Upper lobe of left lung (tissue), 6 donors: ENCODE data around the gene IFNA21. TPM values are rescaled to one million over a fixed set of nuclear protein-coding genes. Genes with fewer than 3 reads are reported as not detected.
A peak's percentile ranks its signal among the peaks of the same experiment; 100 is the strongest.
"Not testable (repeated sequence)": the region's sequence is repeated elsewhere in the genome, so short reads cannot be mapped to it uniquely, and the experiment has no call there.

Source experiments
- ATAC-seq, 2 donors: fragments of 200-7000 bp; cut with Tn5 transposase; one replicate each; pipeline ENCODE4 v1.9.1; 2022; ENCODE audit warnings: mild to moderate bottlenecking in 2 of 2, moderate library complexity in 2 of 2; ENCODE audit not compliant: low FRiP score in 2 of 2
- DNase-seq, 2 donors: peaks; one replicate each; pipeline ENCODE4 v3.0.0-alpha.2; 2019 to 2020
- H3K27ac ChIP-seq, 4 donors: fragments of 200-600 bp; sonication (generic); one replicate each; pipeline ENCODE4 v1.5.1; 2016 to 2019
- H3K27me3 ChIP-seq, 4 donors: fragments of 200-600 bp; sonication (generic); one replicate each; pipeline ENCODE4 v1.5.1; 2017 to 2019
- H3K36me3 ChIP-seq, 4 donors: fragments of 200-600 bp; sonication (generic); one replicate each; pipeline ENCODE4 v1.5.1; 2016 to 2019
- H3K4me1 ChIP-seq, 4 donors: fragments of 200-600 bp; sonication (generic); one replicate each; pipeline ENCODE4 v1.5.1; 2018 to 2019
- H3K4me3 ChIP-seq, 4 donors: fragments of 200-600 bp; sonication (generic); one replicate each; pipeline ENCODE4 v1.5.1; 2017 to 2019; ENCODE audit warnings: mild to moderate bottlenecking in 2 of 4, moderate library complexity in 1 of 4
- H3K9me3 ChIP-seq, 4 donors: fragments of 200-600 bp; sonication (generic); one replicate each; pipeline ENCODE4 v1.5.1; 2018 to 2019
- CTCF ChIP-seq, 6 experiments: fragments of 450-650 bp in 4 of 6; fragments of 200-600 bp in 2 of 6; sonication (generic) in 2 of 6; IDR thresholded peaks; one replicate each; pipeline ENCODE4 v1.5.1; 2016 to 2019; ENCODE audit warnings: antibody characterized with exemption in 6 of 6
- EP300 ChIP-seq, 4 donors: sonication (generic); formaldehyde crosslinking; IDR thresholded peaks; one replicate each; pipeline ENCODE4 v1.5.1; 2017; ENCODE audit warnings: antibody characterized with exemption in 4 of 4, control low read depth in 2 of 4
- POLR2A ChIP-seq, 4 donors: fragments of 450-650 bp; IDR thresholded peaks; one replicate each; pipeline ENCODE4 v1.5.1; 2016 to 2017; ENCODE audit warnings: antibody characterized with exemption in 4 of 4, mild to moderate bottlenecking in 2 of 4
- POLR2AphosphoS5 ChIP-seq, 2 donors: sonication (generic); formaldehyde crosslinking; IDR thresholded peaks; one replicate each; pipeline ENCODE4 v1.5.1; 2017; ENCODE audit warnings: antibody characterized with exemption in 2 of 2
- WGBS, 2 donors: methylation state at CpG; one replicate each; pipeline ENCODE4 v1.1.5; 2017 to 2018; 5-methylcytosine and 5-hydroxymethylcytosine counted together
- small RNA-seq, 4 donors: library from RNA; depleted of rRNA; stranded (forward); fragments of <200 nt; gene quantifications; one replicate each; pipeline ENCODE3, GENCODE V24; 2016
- total RNA-seq, 6 donors: library from RNA; depleted of rRNA in 4 of 6; stranded (reverse); fragments of >200 nt in 4 of 6; gene quantifications; one replicate each; pipeline versions ENCODE4 v1.1.0 to v1.2.1, GENCODE V29; 2016 to 2021
- donor health status: DM: no; HTN: no; CAD: no; lungs with moderate emphysema.
- donor health status: DM: no; HTN: yes; CAD: no; lungs with severe emphysema.

IFNA21 gene
- total RNA-seq, 6 donors from 2014 or later, result not detected

- no peak for ATAC-seq
- H3K9me3 ChIP-seq, result no peaks in the 10 kb centered on the region
- no peaks in the 10 kb centered on the region for H3K4me1 ChIP-seq
- H3K36me3 ChIP-seq, result no peaks in the 10 kb centered on the region
- H3K27ac ChIP-seq, result no peak overlapping the region
- DNase-seq, result no peak
- no peak overlapping the region for H3K4me3 ChIP-seq
- TF ChIP-seq CTCF (IDR thresholded peaks at IDR 0.05), result no peak
- TF ChIP-seq EP300 (IDR thresholded peaks at IDR 0.05), result no peak
- no peak for TF ChIP-seq POLR2A (IDR thresholded peaks at IDR 0.05)
- TF ChIP-seq POLR2AphosphoS5 (IDR thresholded peaks at IDR 0.05), result no peak
- H3K27me3 ChIP-seq, result no peaks in the 10 kb centered on the region
- 87 to 89% methylated on average over 3 of the region's 3 CpGs for WGBS, 2 donors
These were observed 30.7 kb downstream of the IFNA21 start for GRCh38 chr9:21135736-21136135.

- not testable (repeated sequence) for DNase-seq, H3K27ac ChIP-seq, ATAC-seq
These were observed 38.3 kb downstream of the IFNA21 start for GRCh38 chr9:21128186-21128585.

GRCh38 chr9:21121595-21122251, 44.7 kb downstream of the IFNA21 start:
- ATAC-seq, result no peak

More at GRCh38 chr9:21128186-21128585, 38.3 kb downstream of the IFNA21 start:
- H3K36me3 ChIP-seq, H3K27me3 ChIP-seq, H3K4me3 ChIP-seq, H3K9me3 ChIP-seq, H3K4me1 ChIP-seq: not testable (repeated sequence)

GRCh38 chr9:21121079-21121478, 45.4 kb downstream of the IFNA21 start:
- Histone ChIP-seq H3K36me3 (no peaks in the 10 kb centered on the region), H3K9me3 (no peaks in the 10 kb centered on the region), H3K4me3 (no peak overlapping the region), H3K4me1 (peaks cover 0 to 13% (median 7%) of the 10 kb centered on the region in 4 donors), H3K27me3 (no peaks in the 10 kb centered on the region), H3K27ac (no peak overlapping the region)
- DNase-seq, result no peak
- 68 to 82% methylated on average over 2 of the region's 2 CpGs for WGBS, 2 donors
- ATAC-seq, result no peak
- TF ChIP-seq POLR2AphosphoS5 (IDR thresholded peaks at IDR 0.05), result no peak
- TF ChIP-seq EP300 (IDR thresholded peaks at IDR 0.05), result no peak
- TF ChIP-seq POLR2A (IDR thresholded peaks at IDR 0.05), result no peak
- no peak for TF ChIP-seq CTCF (IDR thresholded peaks at IDR 0.05)

More at GRCh38 chr9:21121595-21122251, 44.7 kb downstream of the IFNA21 start:
- Histone ChIP-seq H3K9me3 (no peaks in the 10 kb centered on the region), H3K27me3 (no peaks in the 10 kb centered on the region), H3K27ac (no peak overlapping the region), H3K4me3 (no peak overlapping the region), H3K36me3 (no peaks in the 10 kb centered on the region), H3K4me1 (peaks cover 0 to 13% (median 7%) of the 10 kb centered on the region in 4 donors)
- 95 to 97% methylated on average over 4 of the region's 4 CpGs for WGBS, 2 donors
- no peak for TF ChIP-seq CTCF (IDR thresholded peaks at IDR 0.05)
- no peak for TF ChIP-seq POLR2AphosphoS5 (IDR thresholded peaks at IDR 0.05)
- no peak for TF ChIP-seq EP300 (IDR thresholded peaks at IDR 0.05)
- no peak for TF ChIP-seq POLR2A (IDR thresholded peaks at IDR 0.05)
- DNase-seq, result no peak

DNA sequence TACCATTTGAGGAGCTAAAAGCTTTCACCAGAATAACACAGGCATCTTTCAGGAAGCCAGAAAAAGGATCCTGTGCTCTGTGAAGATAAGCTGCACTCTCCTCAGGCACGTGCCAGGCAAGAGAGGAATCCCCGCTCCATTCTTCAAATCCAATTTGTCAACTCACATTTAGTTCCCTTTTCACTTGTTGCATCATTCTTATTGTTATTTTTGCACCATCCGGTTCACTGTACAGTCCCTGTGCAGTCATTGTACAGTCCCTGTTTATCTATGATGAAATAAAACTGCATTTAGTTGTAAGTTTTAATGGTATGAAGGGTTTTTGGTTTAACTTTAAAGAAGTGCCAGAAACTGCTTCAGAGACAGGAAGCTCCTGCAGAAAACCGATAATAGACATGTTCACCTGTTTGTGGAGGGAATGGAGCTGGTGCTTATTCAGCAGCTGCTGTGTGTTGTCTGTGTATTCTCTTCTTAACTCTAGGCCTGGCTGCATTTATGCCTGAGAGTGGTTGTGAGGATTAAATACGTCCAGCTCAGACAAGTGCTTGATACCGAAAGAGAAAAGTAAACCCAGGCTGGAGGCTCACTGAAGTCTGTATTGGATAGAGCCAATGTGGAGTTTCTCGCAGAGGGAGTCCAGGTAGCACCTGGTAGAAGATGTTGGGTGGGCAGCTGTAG, 47.2 kb downstream of the IFNA21 start:
- H3K36me3 ChIP-seq, result no peaks in the 10 kb centered on the region
- peaks cover 0 to 13% (median 7%) of the 10 kb centered on the region in 4 donors for H3K4me1 ChIP-seq
- DNase-seq, result peak in 1 of 2 donors; percentile 28
- no peaks in the 10 kb centered on the region for H3K27me3 ChIP-seq
- 37 to 48% methylated on average over 7 of the region's 7 CpGs for WGBS, 2 donors
- peak in 1 of 2 donors; percentile 72 for ATAC-seq
- H3K27ac ChIP-seq, result no peak overlapping the region
- TF ChIP-seq POLR2A (IDR thresholded peaks at IDR 0.05) (no peak), POLR2AphosphoS5 (IDR thresholded peaks at IDR 0.05) (peak in 1 of 2 donors; percentile 19), EP300 (IDR thresholded peaks at IDR 0.05) (no peak)
- no peak overlapping the region for H3K4me3 ChIP-seq
- H3K9me3 ChIP-seq, result no peaks in the 10 kb centered on the region

Small RNA genes lying within 50 kb of the gene (small RNA-seq; reads per million reads assigned to genes)
- 0 reads per million in 4 donors for gene RF00019

Other genes with a start within 250 kb of the IFNA21 start
- gene HACD4, start 135.0 kb downstream of the IFNA21 start, total RNA-seq, result 10 to 100 TPM in 2 of 6 donors, 1 to 10 TPM in 4; 2.7 to 17.7 (median 7.3) TPM
- not detected for gene IFNB1, start 88.7 kb downstream of the IFNA21 start, total RNA-seq
- gene IFNW1, start 24.8 kb downstream of the IFNA21 start, total RNA-seq, result not detected
- 1 to 10 TPM in 1 of 6 donors, not detected in 5; 2.1 TPM for gene IFNA4, start 20.9 kb upstream of the IFNA21 start, total RNA-seq
- not detected for gene IFNA7, start 35.5 kb upstream of the IFNA21 start, total RNA-seq
- not detected for gene IFNA10, start 40.5 kb upstream of the IFNA21 start, total RNA-seq
- gene IFNA16, start 50.7 kb upstream of the IFNA21 start, total RNA-seq, result not detected
- gene IFNA17, start 61.6 kb upstream of the IFNA21 start, total RNA-seq, result not detected
- gene IFNA14, start 73.3 kb upstream of the IFNA21 start, total RNA-seq, result not detected
- gene IFNA5, start 138.7 kb upstream of the IFNA21 start, total RNA-seq, result under 1 TPM in 1 of 6 donors, not detected in 5; 0.23 TPM
- gene KLHL9, start 168.7 kb upstream of the IFNA21 start, total RNA-seq, result 10 to 100 TPM; 14.6 to 23.7 (median 19.5) TPM
- not detected for gene IFNA6, start 184.2 kb upstream of the IFNA21 start, total RNA-seq
- gene IFNA13, start 201.4 kb upstream of the IFNA21 start, total RNA-seq, result not detected
- gene IFNA2, start 218.7 kb upstream of the IFNA21 start, total RNA-seq, result not detected
- not detected for gene IFNA8, start 242.5 kb upstream of the IFNA21 start, total RNA-seq